Pancreas (tissue), 10 donors: ENCODE data around the gene CACNA1C. TPM values are rescaled to one million over a fixed set of nuclear protein-coding genes. Genes with fewer than 3 reads are reported as not detected.

Source experiments
- ATAC-seq, 4 donors: fragments of 200-7000 bp; cut with Tn5 transposase; one replicate each; pipeline versions ENCODE4 v1.8.0 to v1.9.1; 2020; ENCODE audit warnings: mild to moderate bottlenecking in 4 of 4, moderate library complexity in 4 of 4
- DNase-seq, 6 donors: peaks; one replicate each; pipeline ENCODE4 v3.0.0-alpha.2; 2020
- FAIRE-seq: peaks from 2 replicates; lab custom pipeline; 2012; peaks lifted over from hg19 to GRCh38; lab: Jason Lieb, UNC
- H3K27ac ChIP-seq, 4 donors: fragments of 200-600 bp; sonication (generic); 1 replicate in 3 of 4; 2 replicates in 1 of 4; pipeline versions ENCODE4 v1.5.0 to v1.8.0; 2020
- H3K27me3 ChIP-seq, 4 donors: fragments of 200-600 bp; one replicate each; pipeline ENCODE4 v1.8.0; 2021
- H3K36me3 ChIP-seq, 3 donors: fragments of 200-600 bp; sonication (generic) in 1 of 3; one replicate each; pipeline versions ENCODE4 v1.5.0 to v1.8.0; 2020 to 2021
- H3K4me1 ChIP-seq, 3 donors: fragments of 200-600 bp; one replicate each; pipeline ENCODE4 v1.8.0; 2021
- H3K4me3 ChIP-seq, 4 donors: fragments of 200-600 bp; sonication (generic) in 2 of 4; one replicate each; pipeline versions ENCODE4 v1.5.0 to v1.8.0; 2020 to 2021
- H3K9me3 ChIP-seq, 4 donors: fragments of 200-600 bp; one replicate each; pipeline ENCODE4 v1.8.0; 2021
- CTCF ChIP-seq, 4 donors: fragments of 200-600 bp; sonication (generic) in 3 of 4; IDR thresholded peaks; one replicate each; pipeline versions ENCODE4 v1.5.0 to v1.8.0; 2021; ENCODE audit warnings: antibody characterized with exemption in 4 of 4
- WGBS, 2 donors: extraction: QIAGEN DNeasy Blood & Tissue Kit; methylation state at CpG; one replicate each; pipeline ENCODE4 v1.1.7; 2013; 5-methylcytosine and 5-hydroxymethylcytosine counted together
- intact Hi-C, 3 donors: fragments of 100-400 bp; cut with DNase I; formaldehyde crosslinking; loops; one replicate each; pipeline versions ENCODE4 v1.11.1 to v1.14.2; 2022
- polyA plus RNA-seq, 2 donors: library from polyadenylated mRNA; stranded (reverse); fragments of 200-250 nt; gene quantifications; one replicate each; pipeline ENCODE4 v1.2.3, GENCODE V29; 2013
- total RNA-seq, 6 donors: library from RNA; stranded (reverse); fragmentation: NEBNext Ultra II Directional in 4 of 6; extraction: Animal tissue kit (Norgen Biotek cat#: 25700) in 4 of 6; gene quantifications; one replicate each; pipeline versions ENCODE4 v1.2.1 to v1.2.4, GENCODE V29; 2021 to 2023
- donor health status: healthy with polysubstance abuse.
- donor health status: DM: no; HTN: no; CAD: no; lungs with moderate emphysema.
- donor health status: DM: no; HTN: no; CAD: no.
- donor health status: control.
- donor health status: control.
- donor health status: Bipolar disorder and iron deficiency.
- donor health status: DM: yes; HTN: yes; CAD: no.
- donor health status: DM: no; HTN: no; CAD: no.
- donor health status: DM: no; HTN: no; CAD: no.
- donor health status: DM: yes; HTN: yes; CAD: no.

CACNA1C gene
- total and polyA plus RNA-seq, 8 donors, result 1.2 to 3.8 (median 2.3) TPM

- peak in 1 of 4 donors; percentile 14 for ATAC-seq
- no peak for DNase-seq
- no peak for FAIRE-seq
- H3K27me3 ChIP-seq, result no peaks in the 10 kb centered on the region
- no peaks in the 10 kb centered on the region for H3K9me3 ChIP-seq
- no peak overlapping the region for H3K27ac ChIP-seq
- H3K4me1 ChIP-seq, result no peaks in the 10 kb centered on the region
- no peaks in the 10 kb centered on the region for H3K36me3 ChIP-seq
- intact Hi-C loops, result no loop called here
- no peak for TF ChIP-seq CTCF (IDR thresholded peaks at IDR 0.05)
- no peak overlapping the region for H3K4me3 ChIP-seq
- 61 to 75% methylated on average over 1 of the region's 1 CpG for WGBS, 2 donors
These were observed 117.6 kb downstream of the CACNA1C start for GRCh38 chr12:2170376-2170775.

- intact Hi-C loops, result no loop called here
These were observed 119.1 kb downstream of the CACNA1C start for GRCh38 chr12:2171672-2172426.

GRCh38 chr12:2172491-2173214, 119.9 kb downstream of the CACNA1C start:
- no peaks in the 10 kb centered on the region for H3K36me3 ChIP-seq
- intact Hi-C loops, result no loop called here
- TF ChIP-seq CTCF (IDR thresholded peaks at IDR 0.05), result no peak
- no peaks in the 10 kb centered on the region for H3K27me3 ChIP-seq
- WGBS, 2 donors, result 45 to 57% methylated on average over 12 of the region's 12 CpGs
- FAIRE-seq, result no peak
- no peak for ATAC-seq
- DNase-seq, result no peak
- H3K27ac ChIP-seq, result no peak overlapping the region
- H3K4me3 ChIP-seq, result no peak overlapping the region
- H3K4me1 ChIP-seq, result no peaks in the 10 kb centered on the region
- H3K9me3 ChIP-seq, result no peaks in the 10 kb centered on the region

More at GRCh38 chr12:2171672-2172426, 119.1 kb downstream of the CACNA1C start:
- TF ChIP-seq CTCF (IDR thresholded peaks at IDR 0.05), result no peak
- FAIRE-seq (no peak), ATAC-seq (peak in 2 of 4 donors; percentile 59 to 70), DNase-seq (no peak)
- WGBS, 2 donors, result 64 to 66% methylated on average over 11 of the region's 11 CpGs
- no peaks in the 10 kb centered on the region for H3K27me3 ChIP-seq
- no peaks in the 10 kb centered on the region for H3K9me3 ChIP-seq
- no peak overlapping the region for H3K4me3 ChIP-seq
- H3K27ac ChIP-seq, result no peak overlapping the region
- H3K4me1 ChIP-seq, result no peaks in the 10 kb centered on the region
- H3K36me3 ChIP-seq, result no peaks in the 10 kb centered on the region

GRCh38 chr12:2173971-2174370, 121.2 kb downstream of the CACNA1C start:
- Histone ChIP-seq H3K27me3 (no peaks in the 10 kb centered on the region), H3K4me3 (no peak overlapping the region), H3K9me3 (no peaks in the 10 kb centered on the region), H3K36me3 (no peaks in the 10 kb centered on the region), H3K4me1 (no peaks in the 10 kb centered on the region), H3K27ac (no peak overlapping the region)
- WGBS, 2 donors, result 47 to 67% methylated on average over 4 of the region's 4 CpGs
- DNase-seq (no peak), FAIRE-seq (no peak), ATAC-seq (no peak)
- intact Hi-C loops, result no loop called here
- no peak for TF ChIP-seq CTCF (IDR thresholded peaks at IDR 0.05)

GRCh38 chr12:2177003-2177402, 124.2 kb downstream of the CACNA1C start:
- H3K27ac ChIP-seq, result no peak overlapping the region
- intact Hi-C loops, result no loop called here
- 36 to 43% methylated on average over 6 of the region's 6 CpGs for WGBS, 2 donors
- ATAC-seq (no peak), FAIRE-seq (no peak), DNase-seq (no peak)
- TF ChIP-seq CTCF (IDR thresholded peaks at IDR 0.05), result no peak
- no peaks in the 10 kb centered on the region for H3K9me3 ChIP-seq
- H3K4me1 ChIP-seq, result no peaks in the 10 kb centered on the region
- H3K36me3 ChIP-seq, result no peaks in the 10 kb centered on the region
- H3K4me3 ChIP-seq, result no peak overlapping the region
- H3K27me3 ChIP-seq, result no peaks in the 10 kb centered on the region
